Calu3 (cell line): ENCODE measurements around the gene VIL1. TPM values are rescaled to one million over a fixed set of nuclear protein-coding genes. Genes with fewer than 3 reads are reported as not detected.
A peak's percentile ranks its signal among the peaks of the same experiment; 100 is the strongest.

Source experiments
- Bru-seq: library from RNA; stranded (reverse); fragments of 400-500 nt; gene quantifications from one replicate; lab custom pipeline; 2021; lab: Mats Ljungman, UMichigan
- BruChase-seq, 2 experiments: library from RNA; stranded (reverse); fragments of 400-500 nt; gene quantifications; one replicate each; lab custom pipeline; 2021; lab: Mats Ljungman, UMichigan
- BruUV-seq: library from RNA; stranded (reverse); fragments of 400-500 nt; replicated peaks from 2 replicates; lab custom pipeline; 2021; lab: Mats Ljungman, UMichigan
- CTCF ChIA-PET: fragments of 300-600 bp; sonication (Branson Sonifier 250); formaldehyde crosslinking; loops from one replicate; lab custom pipeline; 2022; ENCODE audit warnings: antibody characterized with exemption; lab: Charles Lee
- DNase-seq: peaks from one replicate; pipeline ENCODE4 v3.0.0; 2022
- H3K27ac Mint-ChIP-seq: one replicate; pipeline ENCODE4 v1.8.0; 2022; ENCODE audit warnings: mixed read lengths; ENCODE audit not compliant: unreplicated experiment
- H3K27me3 Mint-ChIP-seq: one replicate; pipeline ENCODE4 v1.8.0; 2022; ENCODE audit warnings: mixed read lengths; ENCODE audit not compliant: unreplicated experiment
- H3K36me3 Mint-ChIP-seq: one replicate; pipeline ENCODE4 v1.8.0; 2022; ENCODE audit warnings: mild to moderate bottlenecking, moderate library complexity, mixed read lengths; ENCODE audit not compliant: insufficient read depth, unreplicated experiment
- H3K4me1 Mint-ChIP-seq: one replicate; pipeline ENCODE4 v1.8.0; 2022; ENCODE audit warnings: mild to moderate bottlenecking, low read depth, mixed read lengths; ENCODE audit not compliant: unreplicated experiment
- H3K4me3 Mint-ChIP-seq: one replicate; pipeline ENCODE4 v1.8.0; 2022; ENCODE audit warnings: mild to moderate bottlenecking, low read depth, moderate library complexity, mixed read lengths; ENCODE audit not compliant: unreplicated experiment
- H3K9me3 Mint-ChIP-seq: one replicate; pipeline ENCODE4 v1.8.0; 2022; ENCODE audit warnings: low read depth, mixed read lengths; ENCODE audit not compliant: unreplicated experiment
- CTCF ChIP-seq: fragments of 200-600 bp; IDR thresholded peaks from one replicate; pipeline ENCODE4 v1.8.0; 2022; ENCODE audit warnings: antibody characterized with exemption; ENCODE audit not compliant: unreplicated experiment
- intact Hi-C: fragments of 100-400 bp; cut with micrococcal nuclease; formaldehyde crosslinking; loops from one replicate; pipeline ENCODE4 v1.10.0; 2022; ENCODE audit not compliant: unreplicated experiment
- long read RNA-seq: library from polyadenylated mRNA; stranded (forward); transcript quantifications from one replicate; pipeline ENCODE4 v2.0.0, GENCODE V29; 2022
- total RNA-seq: library from RNA; stranded (reverse); gene quantifications from 2 replicates; pipeline ENCODE4 v1.2.3, GENCODE V29; 2022

VIL1 gene
- total RNA-seq (9.0 and 16.4 TPM in 2 replicates), Bru-seq, nascent RNA (percentile 35 among the genes with signal in this experiment), BruChase-seq, experiment 1, labeled RNA remaining after a 6-hour chase (percentile 38 among the genes with signal in this experiment), BruChase-seq, experiment 2, labeled RNA remaining after a 2-hour chase (percentile 29 among the genes with signal in this experiment)
- long read RNA-seq, full-length matches to known transcripts = 5 of 10 reads
- long read RNA-seq, partial matches to known transcripts = 1 of 10 reads
- long read RNA-seq, other reads (novel, unspliced or antisense) = 4 of 10 reads

- no peaks in the 10 kb centered on the region for H3K36me3 Mint-ChIP-seq
- intact Hi-C loops = no loop called here
- H3K9me3 Mint-ChIP-seq = no peaks in the 10 kb centered on the region
- no peaks in the 10 kb centered on the region for H3K27me3 Mint-ChIP-seq
- H3K4me3 Mint-ChIP-seq = peak within 1 kb of the TSS; percentile 22
- H3K4me1 Mint-ChIP-seq = peaks cover 11% of the 10 kb centered on the region
- TF ChIP-seq CTCF = no peak
- peak; percentile 58 for DNase-seq
- BruUV-seq = no TSS peak
- CTCF ChIA-PET = no interaction called here
- H3K27ac Mint-ChIP-seq = no peak within 1 kb of the TSS
These were observed at the start of gene VIL1 for GRCh38 chr2:218418717-218419458. Gene VIL1 (plus strand): TSS chr2:218419123. CDS start chr2:218423779, 4,656 bp downstream.

- no peak overlapping the region for H3K4me3 Mint-ChIP-seq
- H3K27ac Mint-ChIP-seq = no peak overlapping the region
- CTCF ChIA-PET = no interaction called here
- no peaks in the 10 kb centered on the region for H3K4me1 Mint-ChIP-seq
- H3K36me3 Mint-ChIP-seq = peaks cover 13% of the 10 kb centered on the region
- no peak for TF ChIP-seq CTCF
- DNase-seq = no peak
- intact Hi-C loops = no loop called here
- H3K27me3 Mint-ChIP-seq = no peaks in the 10 kb centered on the region
- no TSS peak for BruUV-seq
- no peaks in the 10 kb centered on the region for H3K9me3 Mint-ChIP-seq
These were observed 49.6 kb upstream of the VIL1 start for GRCh38 chr2:218369330-218369729.

- intact Hi-C loops = no loop called here
- BruUV-seq = no TSS peak
- no peak for TF ChIP-seq CTCF
- Mint-ChIP-seq H3K4me1 (no peaks in the 10 kb centered on the region), H3K36me3 (peaks cover 13% of the 10 kb centered on the region), H3K27me3 (no peaks in the 10 kb centered on the region), H3K4me3 (no peak overlapping the region), H3K27ac (no peak overlapping the region), H3K9me3 (no peaks in the 10 kb centered on the region)
- CTCF ChIA-PET = no interaction called here
- no peak for DNase-seq
These were observed 48.4 kb upstream of the VIL1 start for GRCh38 chr2:218370410-218371063.

GRCh38 chr2:218371983-218372350 is 47.0 kb upstream of the VIL1 start:
- CTCF ChIA-PET = no interaction called here

More at GRCh38 chr2:218371983-218372350, 47.0 kb upstream of the VIL1 start:
- no peaks in the 10 kb centered on the region for H3K27me3 Mint-ChIP-seq
- H3K4me3 Mint-ChIP-seq = no peak overlapping the region
- no peak for DNase-seq
- H3K27ac Mint-ChIP-seq = no peak overlapping the region
- no peak for TF ChIP-seq CTCF
- intact Hi-C loops = no loop called here
- BruUV-seq = no TSS peak
- peaks cover 11% of the 10 kb centered on the region for H3K36me3 Mint-ChIP-seq
- no peaks in the 10 kb centered on the region for H3K4me1 Mint-ChIP-seq
- H3K9me3 Mint-ChIP-seq = no peaks in the 10 kb centered on the region
